Right lobe of liver (tissue), 4 donors: ENCODE measurements around the gene CEMIP2.

ENCODE experiments used
- POLR2A ChIP-seq: fragments of 450-650 bp; IDR thresholded peaks from one replicate; pipeline ENCODE4 v1.6.1; 2017; ENCODE audit warnings: antibody characterized with exemption, mild to moderate bottlenecking
- TF ChIP-seq, protein P1 (sequence below), 4 donors: fragments of 200-600 bp in 3 of 4; fragments of 450-650 bp in 1 of 4; IDR thresholded peaks; one replicate each; pipeline versions ENCODE4 v1.5.1 to v1.8.0; 2016 to 2022; ENCODE audit warnings: antibody characterized with exemption in 4 of 4, mild to moderate bottlenecking in 2 of 4
- donor health status: DM: no; HTN: no; CAD: no.
- donor health status: DM: no; HTN: no; CAD: no.
- donor health status: DM: no; HTN: yes; CAD: no.

DNA sequence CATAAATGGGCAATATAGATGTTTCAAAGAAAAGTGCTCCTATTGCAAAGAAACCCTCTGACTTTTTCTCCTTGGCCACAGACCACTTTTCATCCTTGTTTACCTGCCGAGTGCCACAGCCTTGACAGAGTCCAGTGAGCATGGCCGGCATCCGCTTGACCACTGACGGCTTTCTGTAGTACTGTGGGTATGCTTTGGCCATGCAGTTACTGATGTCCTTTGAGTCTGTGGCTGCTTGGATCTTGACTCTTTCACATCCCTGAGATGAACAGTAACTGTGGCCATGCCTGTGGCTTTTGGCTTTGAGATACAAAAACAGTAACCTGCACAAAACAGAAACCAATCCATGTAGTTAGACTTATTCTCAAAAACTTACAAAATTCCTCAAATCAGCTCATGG, 70.4 kb downstream of the CEMIP2 start:
- TF ChIP-seq, protein P1, sequence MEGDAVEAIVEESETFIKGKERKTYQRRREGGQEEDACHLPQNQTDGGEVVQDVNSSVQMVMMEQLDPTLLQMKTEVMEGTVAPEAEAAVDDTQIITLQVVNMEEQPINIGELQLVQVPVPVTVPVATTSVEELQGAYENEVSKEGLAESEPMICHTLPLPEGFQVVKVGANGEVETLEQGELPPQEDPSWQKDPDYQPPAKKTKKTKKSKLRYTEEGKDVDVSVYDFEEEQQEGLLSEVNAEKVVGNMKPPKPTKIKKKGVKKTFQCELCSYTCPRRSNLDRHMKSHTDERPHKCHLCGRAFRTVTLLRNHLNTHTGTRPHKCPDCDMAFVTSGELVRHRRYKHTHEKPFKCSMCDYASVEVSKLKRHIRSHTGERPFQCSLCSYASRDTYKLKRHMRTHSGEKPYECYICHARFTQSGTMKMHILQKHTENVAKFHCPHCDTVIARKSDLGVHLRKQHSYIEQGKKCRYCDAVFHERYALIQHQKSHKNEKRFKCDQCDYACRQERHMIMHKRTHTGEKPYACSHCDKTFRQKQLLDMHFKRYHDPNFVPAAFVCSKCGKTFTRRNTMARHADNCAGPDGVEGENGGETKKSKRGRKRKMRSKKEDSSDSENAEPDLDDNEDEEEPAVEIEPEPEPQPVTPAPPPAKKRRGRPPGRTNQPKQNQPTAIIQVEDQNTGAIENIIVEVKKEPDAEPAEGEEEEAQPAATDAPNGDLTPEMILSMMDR (IDR thresholded peaks at IDR 0.05): no peak
- no peak for TF ChIP-seq POLR2A
